NCI-H2227 treated with DMSO at 0.1 percent for 48 hours (cell line): Measurements from ENCODE around the gene ADAMTSL2.

Experiments
- DNase-seq: peaks from one replicate; lab custom pipeline; 2025; lab: John Stamatoyannopoulos, UW

The ADAMTSL2 gene

GRCh38 chr9:133535306-133535877 lies 888 bp downstream of the ADAMTSL2 start:
- no peak for DNase-seq

GRCh38 chr9:133536080-133536479 lies 1.6 kb downstream of the ADAMTSL2 start:
- no peak for DNase-seq

GRCh38 chr9:133536536-133536935 lies 2.0 kb downstream of the ADAMTSL2 start:
- DNase-seq: no peak

GRCh38 chr9:133537257-133537656 lies 2.8 kb downstream of the ADAMTSL2 start:
- DNase-seq: no peak

- no peak for DNase-seq
These were observed 3.7 kb downstream of the ADAMTSL2 start for GRCh38 chr9:133538176-133538575.

GRCh38 chr9:133538851-133539833 lies 4.6 kb downstream of the ADAMTSL2 start:
- no peak for DNase-seq

- DNase-seq: no peak
These were observed 5.6 kb downstream of the ADAMTSL2 start for GRCh38 chr9:133539991-133540697.

GRCh38 chr9:133540698-133541025 lies 6.2 kb downstream of the ADAMTSL2 start:
- DNase-seq: no peak

GRCh38 chr9:133542002-133542401 lies 7.5 kb downstream of the ADAMTSL2 start:
- DNase-seq: no peak

GRCh38 chr9:133543772-133544467 lies 9.4 kb downstream of the ADAMTSL2 start:
- no peak for DNase-seq

- DNase-seq: no peak
These were observed 11.2 kb downstream of the ADAMTSL2 start for GRCh38 chr9:133545494-133546286.

- no peak for DNase-seq
These were observed 11.8 kb downstream of the ADAMTSL2 start for GRCh38 chr9:133546287-133546680.

GRCh38 chr9:133547116-133547515 lies 12.6 kb downstream of the ADAMTSL2 start:
- DNase-seq: no peak

GRCh38 chr9:133551446-133551845 lies 16.9 kb downstream of the ADAMTSL2 start:
- no peak for DNase-seq

- no peak for DNase-seq
These were observed 17.7 kb downstream of the ADAMTSL2 start for GRCh38 chr9:133552236-133552635.

GRCh38 chr9:133553123-133553522 lies 18.6 kb downstream of the ADAMTSL2 start:
- no peak for DNase-seq

- DNase-seq: no peak
These were observed 19.6 kb downstream of the ADAMTSL2 start for GRCh38 chr9:133553973-133554713.

- no peak for DNase-seq
These were observed 20.2 kb downstream of the ADAMTSL2 start for GRCh38 chr9:133554729-133555128.

- DNase-seq: no peak
These were observed 21.9 kb downstream of the ADAMTSL2 start for GRCh38 chr9:133556354-133556753.

GRCh38 chr9:133557581-133557980 lies 23.1 kb downstream of the ADAMTSL2 start:
- DNase-seq: no peak
